ENCODE measurements around the gene LRRC59. TPM values are rescaled to one million over a fixed set of nuclear protein-coding genes. Genes with fewer than 3 reads are reported as not detected.

LRRC59 gene
- total RNA-seq, 1 experiment from 2014 or later, result 306 TPM

DNA sequence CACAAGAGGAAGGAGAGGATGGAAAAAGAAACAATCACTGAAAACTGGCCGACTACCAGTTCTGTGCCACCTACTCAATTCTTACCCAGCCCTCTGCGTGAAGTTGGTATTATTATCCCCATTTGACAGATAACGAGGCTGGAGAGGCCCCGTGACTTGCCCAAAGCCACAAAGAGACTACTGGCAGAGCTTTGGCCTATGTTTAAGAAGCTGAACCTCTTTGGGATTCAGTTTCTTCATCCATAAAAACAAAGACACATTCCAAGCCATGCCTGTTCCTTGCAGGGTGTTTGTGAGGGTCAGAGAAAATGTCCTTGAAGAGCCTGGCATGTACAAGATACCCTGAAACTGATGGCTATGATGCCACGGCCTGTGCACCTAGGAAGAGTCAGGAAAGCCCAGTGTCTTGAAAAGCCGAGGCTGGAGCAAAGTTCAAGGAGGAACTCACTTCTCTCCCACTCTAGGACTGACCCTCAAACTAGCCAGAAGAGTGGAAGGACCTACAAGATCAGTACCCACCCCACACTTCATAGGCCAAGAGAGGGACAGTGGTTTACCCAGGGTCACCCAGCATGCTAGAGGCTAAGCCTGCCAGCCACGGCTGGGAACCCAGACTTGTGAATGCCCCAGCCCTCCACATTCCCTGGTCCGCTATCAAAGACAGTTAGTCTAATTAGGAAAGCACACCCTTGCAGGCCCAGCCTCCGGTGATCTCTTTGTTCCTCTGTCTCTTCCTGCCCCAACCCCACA, 27.1 kb upstream of the LRRC59 start:
- DNase-seq (ENCODE audit: unreplicated experiment), result no peak
- intact Hi-C loops (cut with micrococcal nuclease), result no loop called here
- Mint-ChIP-seq H3K27ac (ENCODE audit: low read depth, unreplicated experiment) (no peak overlapping the region), H3K27me3 (ENCODE audit: insufficient read depth, unreplicated experiment) (no peaks in the 10 kb centered on the region), H3K9me3 (ENCODE audit: unreplicated experiment) (no peaks in the 10 kb centered on the region), H3K4me3 (ENCODE audit: unreplicated experiment) (no peak overlapping the region), H3K36me3 (ENCODE audit: insufficient read depth, unreplicated experiment) (peaks cover 6% of the 10 kb centered on the region), H3K4me1 (ENCODE audit: insufficient read depth, unreplicated experiment) (peaks cover 13% of the 10 kb centered on the region)
- CTCF ChIA-PET, result interaction anchor here (4.0 kb wide), 1 partner anchor 27 kb away, joined by 37 read pairs; the partner anchor contains the start of gene LRRC59
- TF ChIP-seq, protein P1, sequence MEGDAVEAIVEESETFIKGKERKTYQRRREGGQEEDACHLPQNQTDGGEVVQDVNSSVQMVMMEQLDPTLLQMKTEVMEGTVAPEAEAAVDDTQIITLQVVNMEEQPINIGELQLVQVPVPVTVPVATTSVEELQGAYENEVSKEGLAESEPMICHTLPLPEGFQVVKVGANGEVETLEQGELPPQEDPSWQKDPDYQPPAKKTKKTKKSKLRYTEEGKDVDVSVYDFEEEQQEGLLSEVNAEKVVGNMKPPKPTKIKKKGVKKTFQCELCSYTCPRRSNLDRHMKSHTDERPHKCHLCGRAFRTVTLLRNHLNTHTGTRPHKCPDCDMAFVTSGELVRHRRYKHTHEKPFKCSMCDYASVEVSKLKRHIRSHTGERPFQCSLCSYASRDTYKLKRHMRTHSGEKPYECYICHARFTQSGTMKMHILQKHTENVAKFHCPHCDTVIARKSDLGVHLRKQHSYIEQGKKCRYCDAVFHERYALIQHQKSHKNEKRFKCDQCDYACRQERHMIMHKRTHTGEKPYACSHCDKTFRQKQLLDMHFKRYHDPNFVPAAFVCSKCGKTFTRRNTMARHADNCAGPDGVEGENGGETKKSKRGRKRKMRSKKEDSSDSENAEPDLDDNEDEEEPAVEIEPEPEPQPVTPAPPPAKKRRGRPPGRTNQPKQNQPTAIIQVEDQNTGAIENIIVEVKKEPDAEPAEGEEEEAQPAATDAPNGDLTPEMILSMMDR (IDR thresholded peaks at IDR 0.05; ENCODE audit: unreplicated experiment), result no peak
- POLR2A ChIA-PET, result interaction anchor here (0.7 to 1.0 kb wide), 2 partner anchors 28 to 213 kb away, joined by 3 read pairs; partner anchors contain the start of gene LRRC59
- BruUV-seq (replicated peaks), result no TSS peak

DNA sequence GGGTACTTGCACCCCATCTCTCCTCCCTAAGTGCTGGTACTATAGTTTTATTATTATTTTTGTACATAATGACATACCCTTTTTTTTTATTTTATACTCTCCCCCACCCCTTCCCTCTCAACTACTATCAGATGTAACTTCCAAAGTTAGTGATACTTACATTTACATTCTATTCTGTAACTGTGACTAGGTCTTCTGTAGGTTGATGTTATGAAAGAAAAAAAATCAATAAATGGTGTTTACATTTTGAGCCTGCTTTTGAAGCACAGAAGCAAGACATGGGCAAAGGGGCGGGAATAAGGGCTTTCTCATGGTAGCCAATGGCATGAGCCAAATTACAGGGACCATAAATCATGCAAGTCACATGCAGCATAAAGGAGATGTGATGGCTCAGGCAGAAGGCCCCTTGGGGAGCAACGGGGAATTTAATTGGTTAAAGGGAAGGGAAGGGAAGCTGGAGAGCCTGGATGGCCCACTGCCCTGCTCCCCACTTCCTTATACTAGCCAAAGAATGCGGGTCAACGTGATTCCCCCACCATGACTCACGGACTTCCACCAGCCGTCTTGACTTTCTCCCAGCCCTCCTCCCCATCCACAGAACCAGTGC, 26.3 kb upstream of the LRRC59 start:
- intact Hi-C loops (cut with micrococcal nuclease), result no loop called here
- BruUV-seq (replicated peaks), result no TSS peak
- Mint-ChIP-seq H3K9me3 (ENCODE audit: unreplicated experiment) (no peaks in the 10 kb centered on the region), H3K27me3 (ENCODE audit: insufficient read depth, unreplicated experiment) (no peaks in the 10 kb centered on the region), H3K4me3 (ENCODE audit: unreplicated experiment) (no peak overlapping the region), H3K4me1 (ENCODE audit: insufficient read depth, unreplicated experiment) (peaks cover 10% of the 10 kb centered on the region), H3K36me3 (ENCODE audit: insufficient read depth, unreplicated experiment) (peaks cover 6% of the 10 kb centered on the region), H3K27ac (ENCODE audit: low read depth, unreplicated experiment) (no peak overlapping the region)
- DNase-seq (ENCODE audit: unreplicated experiment), result no peak
- TF ChIP-seq, protein P1 (IDR thresholded peaks at IDR 0.05; ENCODE audit: unreplicated experiment), result no peak
- POLR2A ChIA-PET, result interaction anchor here (1.0 kb wide), 1 partner anchor 27 kb away, joined by 3 read pairs; the partner anchor contains the start of gene LRRC59
- CTCF ChIA-PET, result no interaction called here

DNA sequence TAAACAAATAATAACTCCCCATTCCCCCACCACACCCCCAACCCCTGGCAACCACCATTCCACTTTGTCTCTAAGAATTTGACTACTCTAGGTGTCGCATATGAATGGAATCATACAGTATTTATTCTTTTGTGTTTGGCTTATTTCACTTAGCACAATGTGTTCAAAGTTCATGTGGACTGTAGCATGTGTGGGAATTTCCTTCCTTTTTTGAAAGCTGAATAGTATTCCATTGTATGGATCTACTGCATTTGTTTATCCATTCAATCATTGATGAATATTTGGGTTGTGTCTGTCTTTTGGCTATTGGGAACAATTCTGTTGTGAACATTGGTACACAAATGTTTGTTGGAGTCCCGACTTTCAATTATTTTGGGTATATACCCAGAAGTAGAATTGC, 25.4 kb upstream of the LRRC59 start:
- POLR2A ChIA-PET, result interaction anchor here (0.5 to 3.1 kb wide), 2 partner anchors 11 to 25 kb away, joined by 4 to 37 read pairs; partner anchors contain the start of gene LRRC59

More for the DNA sequence above, 25.4 kb upstream of the LRRC59 start:
- DNase-seq (ENCODE audit: unreplicated experiment), result no peak
- Mint-ChIP-seq H3K27me3 (ENCODE audit: insufficient read depth, unreplicated experiment) (no peaks in the 10 kb centered on the region), H3K9me3 (ENCODE audit: unreplicated experiment) (no peaks in the 10 kb centered on the region), H3K4me1 (ENCODE audit: insufficient read depth, unreplicated experiment) (peaks cover 10% of the 10 kb centered on the region), H3K4me3 (ENCODE audit: unreplicated experiment) (no peak overlapping the region), H3K27ac (ENCODE audit: low read depth, unreplicated experiment) (no peak overlapping the region), H3K36me3 (ENCODE audit: insufficient read depth, unreplicated experiment) (peaks cover 6% of the 10 kb centered on the region)
- intact Hi-C loops (cut with micrococcal nuclease), result no loop called here
- BruUV-seq (replicated peaks), result no TSS peak
- CTCF ChIA-PET, result interaction anchor here (0.6 to 2.1 kb wide), 4 partner anchors 9 to 385 kb away, joined by 3 to 8 read pairs (median 3); no protein-coding TSS in a partner anchor
- TF ChIP-seq, protein P1 (IDR thresholded peaks at IDR 0.05; ENCODE audit: unreplicated experiment), result no peak
